PC-3 (cell line): Measurements from ENCODE around the gene GRM1. TPM values are rescaled to one million over a fixed set of nuclear protein-coding genes. Genes with fewer than 3 reads are reported as not detected.

Source experiments
- ATAC-seq: fragments of 200-7000 bp; cut with Tn5 transposase; 2 replicates; pipeline ENCODE4 v1.9.1; 2020; ENCODE audit warnings: mild to moderate bottlenecking, moderate library complexity
- BruUV-seq: library from RNA; stranded (reverse); fragments of 400-500 nt; replicated peaks from 2 replicates; lab custom pipeline; 2021; lab: Mats Ljungman, UMichigan
- CTCF ChIA-PET: fragments of 300-600 bp; sonication (Branson Sonifier 250); formaldehyde crosslinking; loops from one replicate; lab custom pipeline; 2022; ENCODE audit warnings: antibody characterized with exemption; lab: Charles Lee
- POLR2A ChIA-PET: fragments of 300-600 bp; sonication (Branson Sonifier 250); formaldehyde crosslinking; loops from one replicate; lab custom pipeline; 2022; ENCODE audit warnings: antibody characterized with exemption; ENCODE audit not compliant: unreplicated experiment; lab: Charles Lee
- DNase-seq: peaks from one replicate; pipeline ENCODE4 v3.0.0-alpha.2; 2015
- H2AFZ ChIP-seq: fragments of 300-600 bp; sonication (generic); 2 replicates; pipeline ENCODE4 v1.6.0; 2016; ENCODE audit warnings: antibody characterized with exemption, low read length
- H3F3A ChIP-seq: fragments of 300-600 bp; sonication (generic); one replicate; pipeline ENCODE4 v1.6.0; 2017; ENCODE audit warnings: antibody characterized with exemption, low read length, control low read depth, mild to moderate bottlenecking; ENCODE audit not compliant: unreplicated experiment
- H3K27ac ChIP-seq: fragments of 300-600 bp; sonication (generic); 2 replicates; pipeline ENCODE4 v1.5.1; 2016; ENCODE audit warnings: mild to moderate bottlenecking, low read length
- H3K27me3 ChIP-seq: fragments of 300-600 bp; sonication (generic); 2 replicates; pipeline ENCODE4 v1.6.1; 2016; ENCODE audit warnings: low read length, mixed read lengths
- H3K36me3 ChIP-seq: fragments of 300-600 bp; sonication (generic); 2 replicates; pipeline ENCODE4 v1.6.1; 2016; ENCODE audit warnings: low read depth, mixed run types, low read length, mixed read lengths
- H3K4me1 ChIP-seq: fragments of 300-600 bp; sonication (generic); 2 replicates; pipeline ENCODE4 v1.5.1; 2016; ENCODE audit warnings: low read length; ENCODE audit not compliant: insufficient read depth
- H3K4me2 ChIP-seq: fragments of 300-600 bp; sonication (generic); 2 replicates; pipeline ENCODE4 v1.6.0; 2016; ENCODE audit warnings: low read length
- H3K4me3 ChIP-seq: fragments of 300-600 bp; sonication (generic); 2 replicates; pipeline ENCODE4 v1.5.1; 2016; ENCODE audit warnings: mild to moderate bottlenecking, low read length, mixed read lengths
- H3K79me2 ChIP-seq: fragments of 300-600 bp; sonication (generic); 2 replicates; pipeline ENCODE4 v1.6.1; 2017; ENCODE audit warnings: low read length, mixed read lengths
- H3K9ac ChIP-seq: fragments of 300-600 bp; sonication (generic); 2 replicates; pipeline ENCODE4 v1.6.0; 2016; ENCODE audit warnings: mild to moderate bottlenecking, low read length
- H3K9me2 ChIP-seq: fragments of 300-600 bp; sonication (generic); replicated peaks from 2 replicates; pipeline ENCODE4 v1.6.1; 2016; ENCODE audit warnings: mixed run types, low read length, mixed read lengths
- H3K9me3 ChIP-seq: fragments of 300-600 bp; sonication (generic); 2 replicates; pipeline ENCODE4 v1.6.1; 2016; ENCODE audit warnings: low read length, mixed read lengths
- H4K20me1 ChIP-seq: fragments of 300-600 bp; sonication (generic); 2 replicates; pipeline ENCODE4 v1.6.1; 2016; ENCODE audit warnings: low read length, mixed read lengths
- CTCF ChIP-seq: fragments of 300-600 bp; sonication (generic); conservative IDR thresholded peaks from 2 replicates; pipeline ENCODE4 v1.5.1; 2017; ENCODE audit warnings: antibody characterized with exemption, low read depth, mild to moderate bottlenecking, low read length
- EZH2 ChIP-seq: fragments of 300-600 bp; sonication (generic); IDR thresholded peaks from one replicate; pipeline ENCODE4 v1.6.1; 2017; ENCODE audit warnings: antibody characterized with exemption, mild to moderate bottlenecking, low read length; ENCODE audit not compliant: unreplicated experiment
- EZH2phosphoT487 ChIP-seq: fragments of 300-600 bp; sonication (generic); IDR thresholded peaks from 2 replicates; pipeline ENCODE4 v1.6.1; 2018; ENCODE audit warnings: mild to moderate bottlenecking, antibody characterized with exemption, low read length, borderline replicate concordance
- intact Hi-C: fragments of 100-400 bp; cut with micrococcal nuclease; formaldehyde crosslinking; loops from 2 replicates; pipeline ENCODE4 v1.9.0; 2023
- total RNA-seq: library from RNA; depleted of rRNA; stranded (reverse); fragments of >200 nt; gene quantifications from 2 replicates; pipeline ENCODE4 v1.2.3, GENCODE V29; 2014

GRM1 gene
- total RNA-seq, 1 experiment from 2014 or later: 0.11 TPM

GRCh38 chr6:146177785-146178184 lies 148.9 kb downstream of the GRM1 start:
- H3K9me2 ChIP-seq: no peaks in the 10 kb centered on the region
- no peak overlapping the region for H3K9ac ChIP-seq
- H3K36me3 ChIP-seq: no peaks in the 10 kb centered on the region
- no peaks in the 10 kb centered on the region for H3K4me1 ChIP-seq
- H4K20me1 ChIP-seq: no peaks in the 10 kb centered on the region
- no peak overlapping the region for H3K4me3 ChIP-seq
- no peaks in the 10 kb centered on the region for H3K9me3 ChIP-seq
- ATAC-seq (no peak), DNase-seq (no peak)
- no peaks in the 10 kb centered on the region for H3K79me2 ChIP-seq
- no peaks in the 10 kb centered on the region for H3F3A ChIP-seq
- CTCF ChIA-PET: no interaction called here
- no TSS peak for BruUV-seq
- H3K4me2 ChIP-seq: no peak overlapping the region
- no peaks in the 10 kb centered on the region; the same call in 1 of the 2 replicates for H3K27me3 ChIP-seq
- POLR2A ChIA-PET: no interaction called here
- intact Hi-C loops: no loop called here
- no peak for TF ChIP-seq EZH2
- TF ChIP-seq CTCF: no peak
- no peak for TF ChIP-seq EZH2phosphoT487
- no peak overlapping the region for H3K27ac ChIP-seq
- H2AFZ ChIP-seq: no peak overlapping the region

- TF ChIP-seq CTCF (no peak), EZH2phosphoT487 (no peak), EZH2 (no peak)
- ChIA-PET CTCF (no interaction called here), POLR2A (no interaction called here)
- Histone ChIP-seq H3K4me3 (no peak overlapping the region), H3K27me3 (peaks cover 12% of the 10 kb centered on the region; the same call in 1 of the 2 replicates), H3K79me2 (no peaks in the 10 kb centered on the region), H4K20me1 (no peaks in the 10 kb centered on the region), H3K27ac (no peak overlapping the region), H3K36me3 (no peaks in the 10 kb centered on the region), H2AFZ (no peak overlapping the region), H3K9me2 (no peaks in the 10 kb centered on the region), H3K9me3 (no peaks in the 10 kb centered on the region), H3K9ac (no peak overlapping the region), H3K4me2 (no peak overlapping the region), H3K4me1 (no peaks in the 10 kb centered on the region), H3F3A (no peaks in the 10 kb centered on the region)
- BruUV-seq: no TSS peak
- DNase-seq (no peak), ATAC-seq (no peak)
- intact Hi-C loops: no loop called here
Observed at GRCh38 chr6:146183831-146184230, 155.0 kb downstream of the GRM1 start.

- H3K9ac ChIP-seq: no peak overlapping the region
- H3K4me3 ChIP-seq: no peak overlapping the region
- DNase-seq (no peak), ATAC-seq (no peak)
- no peak overlapping the region for H3K4me2 ChIP-seq
- no peak overlapping the region for H2AFZ ChIP-seq
- no peaks in the 10 kb centered on the region for H3K79me2 ChIP-seq
- no peaks in the 10 kb centered on the region for H3K9me3 ChIP-seq
- H4K20me1 ChIP-seq: no peaks in the 10 kb centered on the region
- H3K27me3 ChIP-seq: peaks cover 13% of the 10 kb centered on the region; the same call in 1 of the 2 replicates
- no peak for TF ChIP-seq CTCF
- TF ChIP-seq EZH2phosphoT487: no peak
- no peak for TF ChIP-seq EZH2
- no TSS peak for BruUV-seq
- POLR2A ChIA-PET: no interaction called here
- no peaks in the 10 kb centered on the region for H3F3A ChIP-seq
- CTCF ChIA-PET: no interaction called here
- no peaks in the 10 kb centered on the region for H3K9me2 ChIP-seq
- no peaks in the 10 kb centered on the region for H3K4me1 ChIP-seq
- H3K27ac ChIP-seq: no peak overlapping the region
- intact Hi-C loops: no loop called here
- no peaks in the 10 kb centered on the region for H3K36me3 ChIP-seq
Observed at GRCh38 chr6:146184701-146185100, 155.8 kb downstream of the GRM1 start.
